ENCODE measurements around the gene HLCS.

HLCS gene

GRCh38 chr21:36703123-36703522 lies 263.3 kb downstream of the HLCS start:
- Mint-ChIP-seq H3K9me3 (no peaks in the 10 kb centered on the region), H3K36me3 (peaks cover 3 to 6% of the 10 kb centered on the region in 2 donors), H3K27ac (no peak overlapping the region), H3K4me3 (no peak overlapping the region), H3K4me1 (peaks cover 31 to 62% of the 10 kb centered on the region in 2 donors), H3K27me3 (peaks cover 70 to 83% of the 10 kb centered on the region in 2 donors)
- ATAC-seq (replicated peaks) (no peak), DNase-seq (no peak)

GRCh38 chr21:36702622-36702968 lies 263.9 kb downstream of the HLCS start:
- H3K27ac Mint-ChIP-seq = no peak overlapping the region
- H3K4me1 Mint-ChIP-seq = peaks cover 31 to 65% of the 10 kb centered on the region in 2 donors
- no peaks in the 10 kb centered on the region for H3K9me3 Mint-ChIP-seq
- H3K4me3 Mint-ChIP-seq = no peak overlapping the region
- no peak for DNase-seq
- peaks cover 69 to 86% of the 10 kb centered on the region in 2 donors for H3K27me3 Mint-ChIP-seq
- H3K36me3 Mint-ChIP-seq = peaks cover 3 to 6% of the 10 kb centered on the region in 2 donors
- ATAC-seq (replicated peaks) = no peak

- Mint-ChIP-seq H3K27me3 (peaks cover 66 to 86% of the 10 kb centered on the region in 2 donors), H3K4me3 (peak overlapping the region; percentile 30 to 58), H3K9me3 (no peaks in the 10 kb centered on the region), H3K27ac (peak overlapping the region; percentile 56), H3K36me3 (peaks cover 0 to 6% of the 10 kb centered on the region in 2 donors), H3K4me1 (peaks cover 28 to 61% of the 10 kb centered on the region in 2 donors)
- DNase-seq (no peak), ATAC-seq (replicated peaks) (no peak)
These were observed 264.5 kb downstream of the HLCS start for GRCh38 chr21:36701756-36702621.

- ATAC-seq (replicated peaks) (peak in 1 of 2 donors; percentile 12), DNase-seq (no peak)
- peaks cover 0 to 6% of the 10 kb centered on the region in 2 donors for H3K36me3 Mint-ChIP-seq
- H3K9me3 Mint-ChIP-seq = no peaks in the 10 kb centered on the region
- H3K4me1 Mint-ChIP-seq = peaks cover 25 to 61% of the 10 kb centered on the region in 2 donors
- H3K27me3 Mint-ChIP-seq = peaks cover 66 to 86% of the 10 kb centered on the region in 2 donors
- H3K27ac Mint-ChIP-seq = peak overlapping the region; percentile 90
- peak overlapping the region; percentile 30 to 67 for H3K4me3 Mint-ChIP-seq
These were observed 265.3 kb downstream of the HLCS start for GRCh38 chr21:36700971-36701755.
